SIG-M5 (cell line): ENCODE data around the gene ABHD17A.
"Not testable (repeated sequence)": the region's sequence is repeated elsewhere in the genome, so short reads cannot be mapped to it uniquely, and the experiment has no call there.

Experiments
- DNase-seq: peaks from one replicate; lab custom pipeline; 2025; lab: John Stamatoyannopoulos, UW

The ABHD17A gene

GRCh38 chr19:1885398-1886119, at the start of gene ABHD17A:
ABHD17A (minus strand) TSS chr19:1885496; CDS start chr19:1881566, 3,930 bp downstream.
- DNase-seq = not testable (repeated sequence)

DNA sequence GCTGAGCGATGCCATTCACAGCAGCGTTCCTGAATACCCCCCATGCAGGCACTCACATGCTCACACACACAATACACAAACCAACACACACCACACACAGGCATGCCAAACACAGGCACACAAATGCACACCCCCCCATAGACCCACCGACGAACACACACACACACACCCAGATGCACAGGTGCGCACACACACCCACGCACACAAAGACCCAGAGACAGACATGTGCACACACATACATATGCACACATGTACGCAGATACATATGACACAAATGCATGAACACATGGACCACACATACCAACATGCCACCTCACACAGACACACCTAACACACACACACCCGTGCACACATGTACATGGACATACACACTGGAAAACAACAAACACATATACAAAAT, 48.6 kb upstream of the ABHD17A start:
- DNase-seq = no peak

DNA sequence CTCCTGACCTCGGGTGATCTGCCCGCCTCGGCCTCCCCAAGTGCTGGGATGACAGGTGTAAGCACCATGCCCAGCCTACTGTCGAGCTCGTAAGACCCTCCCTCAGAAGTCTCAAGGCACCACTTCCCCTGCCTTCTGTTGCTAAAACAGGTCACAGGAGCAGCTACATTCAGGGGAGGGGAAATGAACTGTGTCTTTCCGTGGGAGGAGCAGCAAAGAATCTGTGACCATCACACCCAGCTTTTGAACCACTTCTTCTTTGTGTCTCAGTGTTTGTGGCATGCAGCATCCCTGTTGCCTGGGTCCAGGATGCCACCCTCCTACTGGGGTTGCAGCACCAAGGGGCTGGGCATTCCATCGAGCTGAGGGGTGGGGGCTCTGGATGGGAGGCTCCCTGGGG, 47.9 kb upstream of the ABHD17A start:
- no peak for DNase-seq

- DNase-seq = no peak
These were observed 47.1 kb upstream of the ABHD17A start for GRCh38 chr19:1932395-1932794.

- no peak for DNase-seq
These were observed 46.1 kb upstream of the ABHD17A start for GRCh38 chr19:1931445-1931844.

DNA sequence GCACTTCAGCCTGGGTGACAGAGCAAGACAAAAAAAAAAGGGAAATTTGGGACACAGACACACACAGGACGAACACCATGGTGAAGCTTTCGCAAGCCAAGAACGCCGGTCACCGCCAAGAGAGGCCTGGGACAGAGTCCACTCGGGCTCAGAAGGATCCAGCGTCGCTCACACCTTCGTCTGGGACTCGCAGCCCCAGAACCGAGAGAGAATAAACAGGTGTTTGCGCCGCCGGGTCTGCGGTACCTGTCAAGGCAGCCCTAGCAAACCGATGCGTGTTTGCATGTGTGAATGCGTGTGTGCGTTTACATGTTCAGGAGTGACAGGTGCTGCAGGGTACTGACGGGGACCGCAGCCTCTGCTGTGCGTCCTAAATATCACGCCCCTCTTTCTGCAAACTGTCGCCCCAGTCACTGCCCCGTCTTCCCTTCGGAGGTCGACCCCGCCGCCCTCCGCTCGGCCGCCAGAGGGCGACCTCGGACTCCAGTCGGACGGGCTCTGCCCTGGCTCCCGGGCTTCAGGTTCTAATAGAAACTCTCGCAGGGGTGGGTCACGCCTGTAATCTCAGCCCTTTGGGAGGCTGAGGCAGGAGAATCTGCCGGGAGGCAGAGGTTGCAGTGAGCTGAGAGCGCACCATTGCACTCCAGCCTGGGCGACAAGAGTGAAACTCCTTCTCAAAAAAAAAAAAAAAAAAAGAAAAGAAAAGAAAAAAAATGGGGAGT, 43.9 kb upstream of the ABHD17A start:
- DNase-seq = no peak

- DNase-seq = no peak
These were observed 40.2 kb upstream of the ABHD17A start for GRCh38 chr19:1925544-1925943.

DNA sequence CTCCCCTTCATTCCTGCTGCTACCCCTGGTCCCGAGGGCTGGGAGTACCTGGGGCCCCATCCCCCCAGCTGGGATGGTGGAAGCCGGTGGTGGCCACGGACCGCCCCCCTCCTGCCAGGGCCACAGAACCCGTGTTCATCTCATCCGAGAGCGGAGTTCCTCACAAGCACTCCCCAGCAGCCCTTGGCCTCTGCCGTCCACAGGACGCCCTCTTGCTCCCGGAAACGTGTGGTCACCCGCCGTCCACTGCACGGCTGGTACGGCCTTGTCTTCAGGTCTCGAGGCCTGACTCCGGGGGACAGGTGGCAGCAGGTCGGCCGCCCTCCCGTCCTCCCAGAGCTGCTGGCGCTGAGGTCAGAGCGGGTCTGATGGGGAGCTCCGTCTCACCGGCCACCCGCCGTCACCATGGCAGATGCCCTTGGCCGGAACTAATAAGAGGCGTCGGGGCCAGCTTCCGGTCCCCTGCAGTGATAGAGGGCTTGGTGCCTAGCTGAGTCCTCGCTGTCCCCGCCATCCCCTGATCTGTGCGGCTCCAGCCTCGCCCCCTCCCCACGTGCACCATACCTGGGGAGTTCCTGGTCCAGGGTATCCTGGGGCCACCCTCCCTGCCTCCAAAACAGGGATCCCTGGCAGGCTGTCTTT, 39.1 kb upstream of the ABHD17A start:
- no peak for DNase-seq

DNA sequence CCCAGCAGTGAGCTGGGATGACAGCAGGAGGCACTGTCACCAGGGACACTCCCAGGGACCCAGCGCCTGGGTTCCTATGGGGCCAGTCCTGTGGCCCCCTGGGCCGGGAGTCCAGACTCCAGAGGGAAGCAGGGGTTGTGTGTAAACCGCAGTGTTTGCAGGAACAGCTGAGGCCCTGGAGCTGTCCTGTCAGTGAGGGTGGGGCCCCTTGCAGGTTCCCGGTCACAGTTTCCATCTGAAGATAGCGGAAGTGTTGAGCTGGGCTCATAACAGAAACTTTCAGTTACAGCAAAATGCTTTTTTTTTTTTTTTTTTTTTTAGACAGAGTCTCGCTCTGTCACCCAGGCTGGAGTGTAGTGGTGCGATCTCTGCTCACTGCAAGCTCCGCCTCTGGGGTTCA, 38.0 kb upstream of the ABHD17A start:
- no peak for DNase-seq

DNA sequence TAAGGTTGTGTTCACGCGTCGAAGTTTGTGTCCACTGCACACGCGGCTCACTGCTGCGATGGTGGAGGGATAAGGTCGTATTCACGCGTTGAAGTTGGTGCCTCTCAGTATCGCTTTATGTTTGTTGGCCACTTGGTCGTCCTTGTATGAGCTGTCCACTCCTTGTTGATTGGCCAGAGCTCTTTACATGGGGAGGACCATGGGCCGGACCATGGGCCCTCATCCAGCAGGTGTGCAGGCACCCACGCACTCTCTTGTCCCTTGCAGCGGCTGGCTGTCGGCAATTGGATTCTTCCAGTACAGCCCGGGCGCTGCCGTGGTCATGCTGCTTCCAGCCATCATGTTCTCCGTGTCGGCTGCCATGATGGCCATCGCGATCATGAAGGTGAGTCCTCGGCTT, 37.5 kb upstream of the ABHD17A start:
- no peak for DNase-seq

DNA sequence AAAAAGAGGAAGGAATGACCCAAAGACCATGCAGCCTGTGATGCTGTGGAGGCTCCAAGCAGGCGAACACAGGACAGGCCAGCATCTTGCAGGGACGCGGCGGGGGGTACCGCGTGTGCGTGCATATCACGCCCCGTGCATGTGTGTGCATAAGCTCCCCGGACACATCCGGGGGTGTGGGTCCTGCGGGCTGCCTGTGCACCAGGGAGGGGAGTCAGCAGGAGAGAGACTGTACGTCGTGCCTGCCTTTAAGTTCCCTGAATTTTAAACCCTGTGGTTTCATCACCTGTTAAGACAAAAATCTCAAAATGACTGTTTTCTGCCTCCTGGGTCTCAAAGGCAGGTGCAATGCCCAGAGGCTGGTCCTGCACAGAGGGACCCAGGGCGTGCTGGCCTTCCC, 36.5 kb upstream of the ABHD17A start:
- DNase-seq = no peak

GRCh38 chr19:1921326-1921725, 36.0 kb upstream of the ABHD17A start:
- no peak for DNase-seq

GRCh38 chr19:1920644-1921043, 35.3 kb upstream of the ABHD17A start:
- DNase-seq = no peak

GRCh38 chr19:1918975-1919374, 33.7 kb upstream of the ABHD17A start:
- DNase-seq = no peak

- DNase-seq = no peak
These were observed 32.6 kb upstream of the ABHD17A start for GRCh38 chr19:1917926-1918325.

GRCh38 chr19:1917146-1917545, 31.9 kb upstream of the ABHD17A start:
- DNase-seq = no peak

DNA sequence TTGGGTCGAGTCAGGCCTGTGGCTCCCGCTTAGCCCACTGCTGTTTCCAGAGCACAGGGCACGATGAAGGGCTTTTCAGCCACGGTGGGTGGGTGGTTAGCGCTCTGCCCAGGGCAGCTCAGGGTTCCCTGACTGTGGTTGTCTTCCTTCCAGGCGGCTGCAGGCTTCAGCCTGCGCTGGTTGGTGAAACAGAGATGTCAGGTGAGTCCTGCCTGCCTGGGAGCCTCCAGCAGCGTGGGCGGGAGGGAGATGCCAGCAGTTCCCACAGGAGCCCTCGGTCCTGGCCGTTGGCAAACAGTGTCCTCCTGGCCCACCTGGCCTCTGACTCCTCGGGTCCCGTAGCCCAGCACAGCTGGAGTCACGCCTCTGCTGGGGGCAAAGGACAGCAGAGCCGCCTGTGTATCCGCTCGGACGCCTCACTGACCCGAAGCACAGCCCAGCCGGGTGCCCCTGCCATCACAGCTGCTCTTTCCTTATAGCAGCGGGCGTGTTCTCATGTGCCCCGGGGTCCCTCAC, 29.6 kb upstream of the ABHD17A start:
- no peak for DNase-seq

DNA sequence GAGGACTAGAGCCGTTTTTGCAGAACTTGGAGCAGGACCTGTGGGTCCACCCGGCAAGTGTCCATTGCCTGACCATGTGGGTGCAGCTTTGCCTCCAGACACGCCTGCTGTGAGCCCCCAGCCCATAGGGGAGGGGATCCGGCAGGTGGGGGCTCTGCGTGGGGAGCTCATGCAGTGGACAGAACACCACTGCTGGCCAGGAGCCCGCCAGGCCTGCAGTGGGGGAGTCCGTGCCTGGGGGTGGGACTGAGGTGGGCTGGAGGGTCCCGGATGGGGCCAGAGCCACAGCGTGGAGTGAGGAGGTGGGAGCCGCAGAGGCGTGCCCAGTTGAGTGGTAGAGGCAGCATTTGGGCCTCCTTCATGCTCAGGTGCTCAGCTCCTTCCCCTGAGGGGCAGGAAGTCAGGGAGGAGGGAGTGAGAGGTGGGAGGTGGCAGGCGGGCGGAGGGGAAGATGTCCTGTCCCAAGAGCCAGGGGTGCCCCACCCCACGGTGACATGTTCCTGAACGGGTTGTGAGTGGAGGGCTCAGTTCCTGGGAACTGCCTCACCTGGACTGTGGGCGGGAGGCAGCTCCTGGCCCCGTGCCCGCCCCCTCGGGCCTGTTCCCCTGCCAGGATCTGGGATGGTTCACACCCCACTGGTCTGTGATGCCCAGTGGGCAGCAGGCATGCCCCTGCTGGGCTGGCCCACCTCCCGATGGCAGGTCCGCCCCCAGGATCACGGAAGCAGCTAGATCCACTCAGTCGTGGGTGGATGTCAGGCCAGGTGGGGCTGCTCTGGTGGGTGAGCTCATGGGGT, 28.7 kb upstream of the ABHD17A start:
- no peak for DNase-seq

- no peak for DNase-seq
These were observed 27.6 kb upstream of the ABHD17A start for GRCh38 chr19:1912760-1913505.

DNA sequence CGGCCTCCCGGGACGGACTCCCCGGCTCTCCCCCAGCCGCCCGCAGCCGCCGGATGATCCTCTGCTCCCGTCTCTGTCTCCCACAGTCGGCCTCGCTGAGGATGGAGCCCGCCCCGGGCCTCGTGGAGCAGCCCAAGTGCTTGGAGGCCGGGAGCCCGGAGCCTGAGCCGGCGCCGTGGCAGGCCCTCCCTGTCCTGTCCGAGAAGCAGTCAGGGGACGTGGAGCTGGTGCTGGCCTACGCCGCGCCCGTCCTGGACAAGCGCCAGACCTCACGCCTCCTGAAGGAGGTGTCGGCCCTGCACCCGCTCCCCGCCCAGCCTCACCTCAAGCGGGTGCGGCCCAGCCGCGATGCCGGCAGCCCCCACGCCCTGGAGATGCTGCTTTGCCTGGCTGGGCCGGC, 26.7 kb upstream of the ABHD17A start:
- no peak for DNase-seq

- no peak for DNase-seq
These were observed 25.8 kb upstream of the ABHD17A start for GRCh38 chr19:1911098-1911497.
